Effector memory CD4-positive, alpha-beta T cell (primary cell): ENCODE results near the gene RIPK4.
"Not testable (repeated sequence)": the region's sequence is repeated elsewhere in the genome, so short reads cannot be mapped to it uniquely, and the experiment has no call there.

Source experiments
- DNase-seq, 3 donors: peaks; one replicate each; pipeline ENCODE4 v3.0.0-alpha.2; 2020
- H3K27ac ChIP-seq: 2 replicates; pipeline ENCODE4 v1.7.0; 2013; ENCODE audit warnings: mild to moderate bottlenecking, low read length, moderate library complexity; ENCODE audit not compliant: insufficient read depth, poor library complexity, severe bottlenecking
- H3K27me3 ChIP-seq: replicated peaks from 2 replicates; pipeline ENCODE4 v1.7.0; 2013; ENCODE audit warnings: mild to moderate bottlenecking, low read length; ENCODE audit not compliant: insufficient read depth, control insufficient read depth, poor library complexity, severe bottlenecking
- H3K36me3 ChIP-seq: 2 replicates; pipeline ENCODE4 v1.7.0; 2013; ENCODE audit warnings: mild to moderate bottlenecking, low read length, moderate library complexity; ENCODE audit not compliant: control insufficient read depth, insufficient read depth
- H3K4me1 ChIP-seq: 2 replicates; pipeline ENCODE4 v1.7.0; 2013; ENCODE audit warnings: low read length, mild to moderate bottlenecking; ENCODE audit not compliant: control insufficient read depth, insufficient read depth, poor library complexity, severe bottlenecking
- H3K4me3 ChIP-seq: 2 replicates; pipeline ENCODE4 v1.7.0; 2013; ENCODE audit warnings: low read length, low read depth, mild to moderate bottlenecking; ENCODE audit not compliant: insufficient read depth, poor library complexity, severe bottlenecking
- H3K9me3 ChIP-seq: 2 replicates; pipeline ENCODE4 v1.7.0; 2013; ENCODE audit warnings: mild to moderate bottlenecking, low read length, moderate library complexity; ENCODE audit not compliant: control insufficient read depth

RIPK4 gene

GRCh38 chr21:41716751-41717150 lies 50.1 kb downstream of the RIPK4 start:
- Histone ChIP-seq H3K36me3 (no peaks in the 10 kb centered on the region), H3K27ac (no peak overlapping the region), H3K4me1 (no peaks in the 10 kb centered on the region), H3K27me3 (no peaks in the 10 kb centered on the region), H3K4me3 (no peak overlapping the region), H3K9me3 (no peaks in the 10 kb centered on the region)
- DNase-seq: no peak

GRCh38 chr21:41715649-41716281 lies 51.1 kb downstream of the RIPK4 start:
- H3K4me1 ChIP-seq: no peaks in the 10 kb centered on the region
- H3K27me3 ChIP-seq: no peaks in the 10 kb centered on the region
- no peaks in the 10 kb centered on the region for H3K9me3 ChIP-seq
- H3K27ac ChIP-seq: no peak overlapping the region
- H3K4me3 ChIP-seq: no peak overlapping the region
- no peak for DNase-seq
- no peaks in the 10 kb centered on the region for H3K36me3 ChIP-seq

- H3K4me1 ChIP-seq, H3K27me3 ChIP-seq, H3K36me3 ChIP-seq, H3K4me3 ChIP-seq, DNase-seq, H3K27ac ChIP-seq, H3K9me3 ChIP-seq: not testable (repeated sequence)
Measured at GRCh38 chr21:41714299-41714865, 52.5 kb downstream of the RIPK4 start.

DNA sequence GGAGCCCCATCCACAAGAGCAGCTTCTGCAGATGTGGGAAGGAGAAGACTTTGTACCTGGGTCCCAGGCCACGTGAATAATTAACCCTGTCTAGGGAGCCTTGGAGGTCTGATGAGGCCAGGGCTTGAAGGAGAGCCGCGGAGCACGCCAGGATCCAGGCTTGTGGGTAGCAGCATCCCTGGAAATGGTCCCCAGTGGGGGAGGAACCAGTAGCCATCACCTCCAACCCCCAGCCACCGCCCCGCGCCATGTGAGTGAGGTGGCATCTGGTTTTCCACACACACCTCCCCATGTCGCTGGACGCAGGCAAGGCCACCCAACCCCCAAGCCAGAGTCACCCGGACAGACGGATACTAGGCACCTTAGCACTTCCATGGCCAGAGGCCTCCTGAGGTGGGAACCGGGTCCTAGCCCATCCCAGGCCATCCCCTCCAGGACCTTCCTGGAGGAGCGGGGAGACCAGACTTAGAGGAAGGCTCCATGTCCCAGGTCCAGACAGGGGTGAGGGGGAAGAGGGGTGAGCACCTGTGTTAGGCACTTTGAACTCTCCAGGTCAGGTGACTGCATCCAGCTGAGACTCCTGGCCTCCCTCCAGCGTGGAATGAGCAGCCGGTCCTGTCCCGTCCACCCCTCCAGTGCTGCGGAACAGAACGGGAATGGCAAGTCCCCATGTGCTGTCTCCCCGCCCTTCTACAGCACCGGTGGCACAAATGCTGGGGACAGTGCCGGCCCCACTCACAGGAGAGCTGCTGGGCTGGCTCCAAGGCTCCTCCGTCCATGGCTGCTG lies 53.2 kb downstream of the RIPK4 start:
- H3K4me3 ChIP-seq: no peak overlapping the region
- H3K27me3 ChIP-seq: peaks cover 4% of the 10 kb centered on the region
- H3K36me3 ChIP-seq: no peaks in the 10 kb centered on the region

GRCh38 chr21:41712730-41713129 lies 54.1 kb downstream of the RIPK4 start:
- peaks cover 4% of the 10 kb centered on the region for H3K27me3 ChIP-seq
- no peak overlapping the region for H3K4me3 ChIP-seq
- no peaks in the 10 kb centered on the region for H3K36me3 ChIP-seq
- H3K4me1 ChIP-seq: no peaks in the 10 kb centered on the region
- no peaks in the 10 kb centered on the region for H3K9me3 ChIP-seq
- H3K27ac ChIP-seq: no peak overlapping the region
- DNase-seq: no peak

More for the DNA sequence above, 53.2 kb downstream of the RIPK4 start:
- no peak overlapping the region for H3K27ac ChIP-seq
- DNase-seq: no peak
- no peaks in the 10 kb centered on the region for H3K4me1 ChIP-seq
- no peaks in the 10 kb centered on the region for H3K9me3 ChIP-seq

GRCh38 chr21:41712201-41712600 lies 54.7 kb downstream of the RIPK4 start:
- Histone ChIP-seq H3K9me3 (no peaks in the 10 kb centered on the region), H3K4me1 (no peaks in the 10 kb centered on the region), H3K36me3 (no peaks in the 10 kb centered on the region), H3K27ac (no peak overlapping the region), H3K27me3 (peaks cover 8% of the 10 kb centered on the region), H3K4me3 (no peak overlapping the region)
- no peak for DNase-seq

DNA sequence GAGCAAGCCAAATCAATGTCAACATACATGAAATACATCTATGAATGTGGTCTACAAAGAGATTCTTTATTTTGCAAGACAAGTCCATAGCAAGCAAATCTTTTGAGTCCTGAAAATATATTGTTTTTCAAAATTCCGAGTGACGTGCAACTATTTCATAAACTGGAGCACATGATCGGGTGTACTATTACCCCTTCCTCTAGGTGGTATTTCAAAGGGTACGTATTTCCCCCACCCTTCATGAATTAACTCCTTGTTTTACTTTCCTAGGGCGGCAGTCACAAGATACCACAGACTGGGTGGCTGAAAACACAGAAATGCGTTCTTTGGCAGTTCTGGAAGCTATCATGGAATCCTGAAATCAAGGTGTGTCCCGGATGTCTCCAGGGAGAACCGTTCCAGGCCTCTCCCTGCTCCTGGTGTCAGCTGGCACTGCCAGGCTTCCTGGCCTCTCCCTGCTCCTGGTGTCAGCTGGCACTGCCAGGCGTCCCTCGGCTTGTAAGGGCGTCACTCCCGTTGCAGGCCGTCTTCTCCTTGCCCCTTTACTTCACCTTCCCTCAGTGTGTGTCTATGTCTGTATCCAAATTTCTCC lies 55.3 kb downstream of the RIPK4 start:
- DNase-seq: no peak
- H3K27ac ChIP-seq: no peak overlapping the region
- H3K4me3 ChIP-seq: no peak overlapping the region
- no peaks in the 10 kb centered on the region for H3K4me1 ChIP-seq
- H3K27me3 ChIP-seq: peaks cover 8% of the 10 kb centered on the region
- H3K9me3 ChIP-seq: no peaks in the 10 kb centered on the region
- H3K36me3 ChIP-seq: no peaks in the 10 kb centered on the region

- Histone ChIP-seq H3K27me3 (peaks cover 8% of the 10 kb centered on the region), H3K36me3 (no peaks in the 10 kb centered on the region), H3K4me3 (no peak overlapping the region), H3K27ac (no peak overlapping the region), H3K9me3 (no peaks in the 10 kb centered on the region), H3K4me1 (no peaks in the 10 kb centered on the region)
- DNase-seq: no peak
Measured at GRCh38 chr21:41710823-41711160, 56.1 kb downstream of the RIPK4 start.

- no peaks in the 10 kb centered on the region for H3K36me3 ChIP-seq
- H3K4me3 ChIP-seq: no peak overlapping the region
- H3K9me3 ChIP-seq: no peaks in the 10 kb centered on the region
- H3K27me3 ChIP-seq: peaks cover 8% of the 10 kb centered on the region
- no peak overlapping the region for H3K27ac ChIP-seq
- no peak for DNase-seq
- H3K4me1 ChIP-seq: no peaks in the 10 kb centered on the region
Measured at GRCh38 chr21:41709965-41710822, 56.7 kb downstream of the RIPK4 start.
